HUES48 (cell line): Measurements from ENCODE around the gene DPH2.

Source experiments
- H3K27ac ChIP-seq: one replicate; pipeline ENCODE4 v1.7.0; 2013; ENCODE audit warnings: low read depth, low read length, inconsistent platforms
- H3K27me3 ChIP-seq: 2 replicates; pipeline ENCODE4 v1.6.1; 2013; ENCODE audit warnings: mild to moderate bottlenecking, low read length; ENCODE audit not compliant: control insufficient read depth, insufficient read depth
- H3K36me3 ChIP-seq: 2 replicates; pipeline ENCODE4 v1.6.1; 2013; ENCODE audit warnings: low read length; ENCODE audit not compliant: control insufficient read depth, insufficient read depth
- H3K4me1 ChIP-seq: 2 replicates; pipeline ENCODE4 v1.6.1; 2013; ENCODE audit warnings: mild to moderate bottlenecking, low read length; ENCODE audit not compliant: control insufficient read depth, insufficient read depth
- H3K4me3 ChIP-seq: 2 replicates; pipeline ENCODE4 v1.5.1; 2013; ENCODE audit warnings: mild to moderate bottlenecking, low read depth, low read length
- H3K9ac ChIP-seq: 2 replicates; pipeline ENCODE4 v1.6.1; 2013; ENCODE audit warnings: mild to moderate bottlenecking, low read depth, low read length, moderate library complexity
- H3K9me3 ChIP-seq: 2 replicates; pipeline ENCODE4 v1.6.1; 2013; ENCODE audit warnings: low read length; ENCODE audit not compliant: control insufficient read depth, insufficient read depth

DPH2 gene

DNA sequence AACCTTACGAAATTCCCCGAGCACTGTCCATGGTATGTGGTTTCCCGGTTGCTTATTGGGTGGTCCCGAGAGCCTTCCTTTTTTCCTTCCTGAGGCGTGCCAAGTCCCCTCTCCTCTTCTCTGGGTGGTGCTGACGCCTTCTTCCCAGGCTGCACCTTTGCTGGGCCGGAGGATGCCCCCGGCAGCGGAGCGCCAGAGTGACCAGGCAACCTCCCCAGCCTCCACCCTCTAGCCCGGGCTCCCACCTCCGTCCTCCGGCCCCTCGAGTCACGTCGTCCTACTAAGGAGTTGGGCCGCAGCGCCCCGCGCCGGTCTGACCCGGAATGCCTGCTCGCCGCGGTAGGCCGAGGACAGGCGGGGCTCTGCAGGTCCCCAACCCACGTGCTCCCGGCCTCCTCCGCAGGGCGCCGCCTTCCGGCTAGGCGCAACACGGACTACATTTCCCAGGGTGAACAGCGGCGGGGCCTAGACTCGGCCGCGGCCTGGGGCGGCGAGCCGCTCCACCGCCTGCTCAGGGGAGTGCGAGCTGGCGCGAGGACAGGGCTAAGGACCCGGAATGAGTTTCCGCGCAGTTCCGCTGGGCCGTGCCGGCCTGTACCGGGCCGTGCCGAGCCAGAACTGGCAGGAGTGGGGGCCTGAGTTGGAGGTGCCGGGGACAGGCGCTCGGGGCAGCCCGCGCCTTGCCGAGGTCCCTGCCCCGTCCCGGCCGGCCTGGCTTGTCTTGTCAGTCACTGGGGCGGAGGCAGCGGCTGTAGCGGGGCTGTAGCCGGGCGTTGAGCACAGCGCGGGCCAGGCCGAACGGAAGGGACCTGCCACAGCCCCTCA lies 23.4 kb upstream of the DPH2 start, which contains the start of gene IPO13:
IPO13 (plus strand) TSS at position 715 of the 825 bp plus-strand sequence. CDS start 651 bp downstream, outside the sequence.
- H3K9ac ChIP-seq: peak within 1 kb of the TSS; percentile 97
- peak within 1 kb of the TSS; percentile 97 for H3K27ac ChIP-seq
- H3K4me1 ChIP-seq: peaks cover 20% of the 10 kb centered on the region
- no peaks in the 10 kb centered on the region for H3K27me3 ChIP-seq
- H3K36me3 ChIP-seq: peaks cover 11% of the 10 kb centered on the region; the same call in 1 of the 2 replicates
- no peaks in the 10 kb centered on the region for H3K9me3 ChIP-seq
- H3K4me3 ChIP-seq: peak within 1 kb of the TSS; percentile 87

- Histone ChIP-seq H3K4me3 (peak overlapping the region; percentile 87), H3K9me3 (no peaks in the 10 kb centered on the region), H3K4me1 (peaks cover 20% of the 10 kb centered on the region), H3K36me3 (peaks cover 11% of the 10 kb centered on the region; the same call in 1 of the 2 replicates), H3K27ac (peak overlapping the region; percentile 97), H3K27me3 (no peaks in the 10 kb centered on the region), H3K9ac (peak overlapping the region; percentile 97)
These were observed 22.5 kb upstream of the DPH2 start for GRCh38 chr1:43947061-43947873.

DNA sequence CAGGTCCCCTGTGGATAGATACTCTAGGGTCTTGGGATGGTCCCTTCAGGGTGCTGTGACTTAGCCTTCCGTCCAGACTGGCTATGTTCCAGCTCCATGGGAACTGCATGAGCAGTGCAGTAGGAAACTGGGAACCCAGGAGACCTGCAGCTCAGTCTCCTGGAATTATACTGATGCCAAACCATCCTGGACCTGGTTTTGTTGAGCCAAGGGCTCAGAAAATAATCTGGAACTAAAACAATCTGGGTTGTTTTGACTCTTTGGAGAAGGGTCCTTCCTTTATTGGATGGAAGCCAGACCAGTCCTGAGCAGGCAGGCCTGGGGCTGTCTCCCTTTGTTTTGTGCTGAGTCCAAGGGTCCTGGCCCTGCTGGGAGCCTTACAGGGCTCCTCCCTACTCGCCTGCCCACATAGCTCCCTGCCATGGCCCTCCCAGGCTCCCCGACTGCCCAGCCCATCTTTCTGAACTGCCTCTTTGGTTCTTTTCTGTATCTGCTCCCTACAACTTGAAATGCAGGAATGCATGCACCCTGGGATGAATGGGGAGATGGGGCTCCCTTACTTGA lies 21.9 kb upstream of the DPH2 start:
- Histone ChIP-seq H3K4me3 (peak overlapping the region; percentile 87; the same call in 1 of the 2 replicates), H3K4me1 (peaks cover 17% of the 10 kb centered on the region), H3K27ac (no peak overlapping the region), H3K27me3 (no peaks in the 10 kb centered on the region), H3K9ac (no peak overlapping the region), H3K36me3 (peaks cover 11% of the 10 kb centered on the region; the same call in 1 of the 2 replicates), H3K9me3 (no peaks in the 10 kb centered on the region)

- Histone ChIP-seq H3K27me3 (no peaks in the 10 kb centered on the region), H3K36me3 (peaks cover 11% of the 10 kb centered on the region; the same call in 1 of the 2 replicates), H3K9ac (no peak overlapping the region), H3K4me1 (peaks cover 18% of the 10 kb centered on the region), H3K27ac (no peak overlapping the region), H3K9me3 (no peaks in the 10 kb centered on the region), H3K4me3 (no peak overlapping the region)
These were observed 20.1 kb upstream of the DPH2 start for GRCh38 chr1:43949678-43950077.

DNA sequence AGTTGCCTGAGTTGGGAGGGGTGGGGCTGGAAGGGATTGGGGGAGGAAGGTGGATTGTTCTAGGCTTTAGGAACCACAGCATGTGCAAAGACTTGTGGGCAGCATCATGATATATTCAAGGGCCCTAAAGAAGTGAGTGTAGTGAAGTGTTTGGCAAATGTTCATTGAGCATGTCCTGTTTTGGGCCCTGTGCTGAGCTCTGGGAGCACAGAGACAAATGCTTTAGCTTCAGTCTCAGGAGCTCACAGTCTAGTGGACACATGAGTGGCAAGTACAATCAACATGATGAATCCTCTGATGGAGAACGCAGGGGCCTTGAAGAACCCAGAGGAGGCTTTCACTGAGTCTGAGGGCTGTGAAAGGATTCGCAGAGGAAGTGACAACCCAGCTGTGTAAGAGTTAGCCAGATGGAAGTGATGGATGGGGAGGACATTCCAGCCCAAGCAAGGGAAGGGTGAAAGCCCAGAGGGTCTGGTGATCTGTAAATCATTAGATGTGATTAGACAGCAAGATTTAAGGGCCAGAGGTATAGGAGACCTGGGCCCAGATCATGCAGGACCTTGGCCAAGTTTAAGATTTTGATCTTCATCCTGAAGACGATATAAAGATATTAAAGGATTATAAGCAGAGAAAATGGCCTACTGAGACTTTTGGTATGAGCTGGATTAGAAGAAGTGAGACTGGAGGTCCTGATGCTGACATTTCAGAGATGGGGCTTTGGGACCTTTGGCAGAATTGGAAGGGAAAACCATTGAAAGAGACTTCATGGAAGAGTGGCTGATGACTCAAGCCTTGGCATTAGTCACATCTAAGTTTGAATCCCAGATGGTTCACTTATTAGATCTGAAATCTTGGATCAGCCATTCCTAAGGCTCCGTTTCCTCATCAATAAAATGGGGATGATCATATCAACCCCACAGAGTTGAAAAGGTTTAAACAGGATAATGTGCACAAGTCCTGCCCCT lies 18.5 kb upstream of the DPH2 start:
- H3K27me3 ChIP-seq: no peaks in the 10 kb centered on the region
- peaks cover 11% of the 10 kb centered on the region; the same call in 1 of the 2 replicates for H3K36me3 ChIP-seq
- H3K9me3 ChIP-seq: no peaks in the 10 kb centered on the region
- H3K4me1 ChIP-seq: peaks cover 13% of the 10 kb centered on the region
- H3K4me3 ChIP-seq: no peak overlapping the region
- H3K9ac ChIP-seq: no peak overlapping the region
- H3K27ac ChIP-seq: no peak overlapping the region

- Histone ChIP-seq H3K9ac (no peak overlapping the region), H3K27ac (no peak overlapping the region), H3K9me3 (no peaks in the 10 kb centered on the region), H3K4me1 (peaks cover 9% of the 10 kb centered on the region), H3K27me3 (no peaks in the 10 kb centered on the region), H3K36me3 (peaks cover 18% of the 10 kb centered on the region), H3K4me3 (no peak overlapping the region)
These were observed 17.0 kb upstream of the DPH2 start for GRCh38 chr1:43952731-43953346.

GRCh38 chr1:43953361-43953760 lies 16.4 kb upstream of the DPH2 start:
- H3K27ac ChIP-seq: no peak overlapping the region
- H3K9me3 ChIP-seq: no peaks in the 10 kb centered on the region
- H3K36me3 ChIP-seq: peaks cover 22% of the 10 kb centered on the region
- H3K4me3 ChIP-seq: no peak overlapping the region
- H3K9ac ChIP-seq: no peak overlapping the region
- H3K4me1 ChIP-seq: peaks cover 4% of the 10 kb centered on the region
- H3K27me3 ChIP-seq: no peaks in the 10 kb centered on the region

- H3K36me3 ChIP-seq: peaks cover 27% of the 10 kb centered on the region
- no peak overlapping the region for H3K4me3 ChIP-seq
- H3K9me3 ChIP-seq: no peaks in the 10 kb centered on the region
- no peaks in the 10 kb centered on the region for H3K27me3 ChIP-seq
- peaks cover 4% of the 10 kb centered on the region for H3K4me1 ChIP-seq
- no peak overlapping the region for H3K9ac ChIP-seq
- H3K27ac ChIP-seq: no peak overlapping the region
These were observed 15.8 kb upstream of the DPH2 start for GRCh38 chr1:43954036-43954435.

GRCh38 chr1:43956234-43956633 lies 13.6 kb upstream of the DPH2 start:
- Histone ChIP-seq H3K4me1 (peaks cover 4% of the 10 kb centered on the region), H3K27me3 (no peaks in the 10 kb centered on the region), H3K4me3 (no peak overlapping the region), H3K36me3 (peaks cover 24% of the 10 kb centered on the region), H3K9me3 (no peaks in the 10 kb centered on the region), H3K9ac (no peak overlapping the region), H3K27ac (no peak overlapping the region)
